Endothelial cell of umbilical vein (primary cell): ENCODE measurements around the gene DUSP3. TPM values are rescaled to one million over a fixed set of nuclear protein-coding genes. Genes with fewer than 3 reads are reported as not detected.

Experiments used
- BruUV-seq: library from RNA; stranded (reverse); fragments of 400-500 nt; replicated peaks from 2 replicates; lab custom pipeline; 2021; lab: Mats Ljungman, UMichigan
- CTCF ChIA-PET: fragments of 300-600, 350-600 bp; sonication (Branson Sonifier 250); formaldehyde crosslinking; loops from one replicate; lab custom pipeline; 2021; ENCODE audit warnings: antibody characterized with exemption, inconsistent platforms; lab: Charles Lee
- POLR2A ChIA-PET: fragments of 300-600, 350-600 bp; sonication (Branson Sonifier 250); formaldehyde crosslinking; loops from one replicate; lab custom pipeline; 2021; ENCODE audit warnings: antibody characterized with exemption, inconsistent platforms; lab: Charles Lee
- DNase-seq: peaks from one replicate; pipeline ENCODE4 v3.0.0-alpha.2; 2011; ENCODE audit warnings: low read depth, low spot score
- FAIRE-seq: peaks from 2 replicates; lab custom pipeline; 2011; peaks lifted over from hg19 to GRCh38; lab: Jason Lieb, UNC
- H2AFZ ChIP-seq: 2 replicates; pipeline ENCODE4 v1.6.0; 2012; ENCODE audit warnings: low read depth, low read length, control low read depth, inconsistent platforms
- H3K27ac ChIP-seq: 2 replicates; pipeline ENCODE4 v1.5.1; 2011; ENCODE audit warnings: low read depth, mild to moderate bottlenecking, control low read depth, low read length, moderate library complexity; ENCODE audit not compliant: insufficient read depth
- H3K27me3 ChIP-seq, 2 experiments: 2 replicates each; pipeline versions ENCODE4 v1.6.0 to v1.6.1; 2011; ENCODE audit warnings: low read length in 2 of 2, mixed read lengths in 1 of 2; ENCODE audit not compliant: control insufficient read depth in 2 of 2, insufficient read depth in 2 of 2
- H3K36me3 ChIP-seq, 2 experiments: 2 replicates in 1 of 2; 3 replicates in 1 of 2; pipeline ENCODE4 v1.5.1; 2011; ENCODE audit warnings: low read length in 2 of 2, mild to moderate bottlenecking in 1 of 2, moderate library complexity in 1 of 2; ENCODE audit not compliant: control insufficient read depth in 2 of 2, insufficient read depth in 2 of 2; ENCODE audit errors: extremely low read depth in 1 of 2
- H3K4me1 ChIP-seq: 3 replicates; pipeline ENCODE4 v1.5.1; 2011; ENCODE audit warnings: mild to moderate bottlenecking, low read length; ENCODE audit not compliant: control insufficient read depth, insufficient read depth; ENCODE audit errors: extremely low read depth
- H3K4me2 ChIP-seq: 2 replicates; pipeline ENCODE4 v1.6.1; 2011; ENCODE audit warnings: low read length, control low read depth, mixed read lengths; ENCODE audit not compliant: insufficient read depth
- H3K4me3 ChIP-seq, 3 experiments: fragments of 200-600 bp in 1 of 3; sonication (generic), shearing (Covaris generic) in 1 of 3; replicated peaks in 1 of 3; 2 replicates each; pipeline ENCODE4 v1.5.1; 2011 to 2016; ENCODE audit warnings: control low read depth in 3 of 3, low read length in 3 of 3, mild to moderate bottlenecking in 2 of 3, inconsistent platforms in 1 of 3, low read depth in 1 of 3, moderate library complexity in 1 of 3; ENCODE audit not compliant: insufficient read depth in 1 of 3
- H3K79me2 ChIP-seq: 2 replicates; pipeline ENCODE4 v1.6.0; 2012; ENCODE audit warnings: low read length, inconsistent platforms; ENCODE audit not compliant: control insufficient read depth, insufficient read depth
- H3K9ac ChIP-seq: replicated peaks from 2 replicates; pipeline ENCODE3; 2011; ENCODE audit warnings: low read length, control low read depth; ENCODE audit not compliant: insufficient read depth; ENCODE audit errors: extremely low read depth
- H3K9me1 ChIP-seq: replicated peaks from 3 replicates; pipeline ENCODE4 v1.6.0; 2011; ENCODE audit warnings: mild to moderate bottlenecking, low read length; ENCODE audit not compliant: control insufficient read depth, insufficient read depth; ENCODE audit errors: extremely low read depth
- H3K9me3 ChIP-seq: replicated peaks from 2 replicates; pipeline ENCODE4 v1.5.1; 2012; ENCODE audit warnings: low read length, inconsistent platforms; ENCODE audit not compliant: control insufficient read depth, insufficient read depth
- H4K20me1 ChIP-seq: replicated peaks from 2 replicates; pipeline ENCODE3; 2011; ENCODE audit warnings: mild to moderate bottlenecking, low read length; ENCODE audit not compliant: control insufficient read depth, insufficient read depth; ENCODE audit errors: extremely low read depth
- EZH2 ChIP-seq: IDR thresholded peaks from 2 replicates; pipeline ENCODE4 v1.6.1; 2012; ENCODE audit warnings: borderline replicate concordance, low read depth, mild to moderate bottlenecking, moderate library complexity, low read length, inconsistent platforms; ENCODE audit not compliant: severe bottlenecking
- FOS ChIP-seq: IDR thresholded peaks from 2 replicates; pipeline ENCODE4 v1.6.1; 2011; ENCODE audit warnings: mild to moderate bottlenecking, low read length, moderate library complexity, borderline replicate concordance; ENCODE audit not compliant: insufficient read depth
- GATA2 ChIP-seq: IDR thresholded peaks from 2 replicates; pipeline ENCODE4 v1.7.0; 2011; ENCODE audit warnings: low read depth, mild to moderate bottlenecking, moderate library complexity, mixed read lengths, low read length; ENCODE audit not compliant: insufficient read length, insufficient read depth
- MYC ChIP-seq: IDR thresholded peaks from one replicate; pipeline ENCODE4 v1.6.1; 2011; ENCODE audit warnings: mild to moderate bottlenecking, low read depth, low read length
- POLR2A ChIP-seq: IDR thresholded peaks from 2 replicates; pipeline ENCODE4 v1.6.1; 2012; ENCODE audit warnings: low read depth, mild to moderate bottlenecking, control low read depth, low read length
- POLR2AphosphoS5 ChIP-seq: IDR thresholded peaks from 2 replicates; pipeline ENCODE4 v1.6.1; 2012; ENCODE audit warnings: low read depth, mild to moderate bottlenecking, control low read depth, low read length, moderate library complexity; ENCODE audit not compliant: insufficient read depth
- dilution Hi-C: fragments of 300-500 bp; cut with MboI; formaldehyde crosslinking; loops from one replicate; pipeline ENCODE4 v1.15.0; 2019; ENCODE audit warnings: low sequenced_read_pairs; ENCODE audit not compliant: extremely low pct_ligation_motif_present
- intact Hi-C: fragments of 100-400 bp; cut with micrococcal nuclease; formaldehyde crosslinking; loops from one replicate; pipeline ENCODE4 v1.10.0; 2022
- polyA plus RNA-seq, 4 experiments: library from polyadenylated mRNA; depleted of rRNA in 3 of 4; stranded (reverse) in 3 of 4; unstranded in 1 of 4; fragments of >200 nt; gene quantifications; 2 replicates each; pipeline versions ENCODE4 v1.2.1 to v1.2.3, GENCODE V29; 2011 to 2012; ENCODE audit warnings: missing spikeins in 1 of 4
- total RNA-seq: library from RNA; stranded (reverse); gene quantifications from 2 replicates; pipeline ENCODE4 v1.2.3, GENCODE V29; 2021
- TF ChIP-seq, protein P1 (sequence below): IDR thresholded peaks from 2 replicates; pipeline ENCODE4 v1.6.1; 2011; ENCODE audit not compliant: insufficient read depth, insufficient read length
- TF ChIP-seq, protein P2 (sequence below), 2 donors: IDR thresholded peaks; 1 replicate in 1 of 2; 2 replicates in 1 of 2; pipeline ENCODE4 v1.5.1; 2011; ENCODE audit warnings: low read length in 2 of 2, mild to moderate bottlenecking in 2 of 2, moderate library complexity in 2 of 2, control low read depth in 1 of 2, inconsistent platforms in 1 of 2, low read depth in 1 of 2; ENCODE audit not compliant: insufficient read depth in 1 of 2; ENCODE audit errors: extremely low read depth in 1 of 2

Gene DUSP3
- total and polyA plus RNA-seq, 2 donors (not counting 3 experiments of a cell fraction or from before 2014, with no cell fraction given): 46.8 to 57.7 TPM

DNA sequence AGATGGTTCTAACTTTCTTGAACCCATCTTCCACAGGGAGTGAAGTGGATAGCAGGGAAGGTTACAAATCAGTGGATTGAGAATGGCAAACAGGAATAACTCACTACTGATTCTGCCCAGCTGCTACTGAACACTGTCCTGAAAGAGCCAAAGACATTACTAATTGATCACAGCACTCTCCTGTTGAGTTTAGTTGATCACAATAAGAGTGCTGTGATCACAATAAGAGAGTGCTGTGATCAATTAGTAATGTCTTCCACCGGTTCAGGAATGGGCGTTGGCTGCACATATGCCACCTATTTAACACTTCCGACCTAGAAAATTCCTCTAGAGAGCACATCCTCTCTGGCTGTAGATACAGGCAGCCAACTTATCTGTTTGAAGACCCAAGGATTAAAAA is 12.8 kb upstream of the DUSP3 start:
- intact Hi-C loops (no loop called here), dilution Hi-C loops (no loop called here)
- H3K9ac ChIP-seq: no peak overlapping the region
- H3K36me3 ChIP-seq: no peaks in the 10 kb centered on the region
- POLR2A ChIA-PET: interaction anchor here (0.6 kb wide), 1 partner anchor 229 kb away, joined by 10 read pairs; no protein-coding TSS in a partner anchor
- no peak overlapping the region for H3K4me3 ChIP-seq
- peaks cover 0 to 1% of the 10 kb centered on the region in 2 experiments for H3K27me3 ChIP-seq
- no peaks in the 10 kb centered on the region for H3K79me2 ChIP-seq
- H3K4me1 ChIP-seq: no peaks in the 10 kb centered on the region
- no peak overlapping the region for H3K4me2 ChIP-seq
- H3K9me1 ChIP-seq: no peaks in the 10 kb centered on the region
- no peaks in the 10 kb centered on the region for H4K20me1 ChIP-seq
- CTCF ChIA-PET: interaction anchor here (0.6 to 5.0 kb wide), 2 partner anchors 13 to 54 kb away, joined by 3 to 153 read pairs; partner anchors contain the start of gene CD300LG
- FAIRE-seq: no peak
- BruUV-seq: no TSS peak
- TF ChIP-seq, protein P1, sequence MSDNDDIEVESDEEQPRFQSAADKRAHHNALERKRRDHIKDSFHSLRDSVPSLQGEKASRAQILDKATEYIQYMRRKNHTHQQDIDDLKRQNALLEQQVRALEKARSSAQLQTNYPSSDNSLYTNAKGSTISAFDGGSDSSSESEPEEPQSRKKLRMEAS: no peak
- TF ChIP-seq MYC: no peak
- DNase-seq: peak; percentile 40
- H3K27ac ChIP-seq: no peak overlapping the region
- no peaks in the 10 kb centered on the region for H3K9me3 ChIP-seq
- H2AFZ ChIP-seq: peak overlapping the region; percentile 45

- Histone ChIP-seq H3K9ac (no peak overlapping the region), H3K27ac (no peak overlapping the region), H3K36me3 (no peaks in the 10 kb centered on the region), H3K9me3 (no peaks in the 10 kb centered on the region), H3K79me2 (no peaks in the 10 kb centered on the region), H3K27me3 (peaks cover 0 to 1% of the 10 kb centered on the region in 2 experiments), H4K20me1 (no peaks in the 10 kb centered on the region), H3K4me3 (no peak overlapping the region), H2AFZ (no peak overlapping the region), H3K4me1 (no peaks in the 10 kb centered on the region), H3K4me2 (no peak overlapping the region), H3K9me1 (no peaks in the 10 kb centered on the region)
- ChIA-PET CTCF (interaction anchor here (0.7 to 5.0 kb wide), 15 partner anchors 10 to 154 kb away, joined by 3 to 153 read pairs (median 4); partner anchors contain the start of genes CD300LG and CFAP97D1), POLR2A (no interaction called here)
- no TSS peak for BruUV-seq
- dilution Hi-C loops (no loop called here), intact Hi-C loops (loop anchor here (1.0 kb wide), 1 partner anchor 56 kb away; no protein-coding TSS in a partner anchor)
- TF ChIP-seq EZH2 (no peak), POLR2AphosphoS5 (no peak), POLR2A (no peak), MYC (no peak), GATA2 (no peak), FOS (no peak)
- TF ChIP-seq, protein P2, sequence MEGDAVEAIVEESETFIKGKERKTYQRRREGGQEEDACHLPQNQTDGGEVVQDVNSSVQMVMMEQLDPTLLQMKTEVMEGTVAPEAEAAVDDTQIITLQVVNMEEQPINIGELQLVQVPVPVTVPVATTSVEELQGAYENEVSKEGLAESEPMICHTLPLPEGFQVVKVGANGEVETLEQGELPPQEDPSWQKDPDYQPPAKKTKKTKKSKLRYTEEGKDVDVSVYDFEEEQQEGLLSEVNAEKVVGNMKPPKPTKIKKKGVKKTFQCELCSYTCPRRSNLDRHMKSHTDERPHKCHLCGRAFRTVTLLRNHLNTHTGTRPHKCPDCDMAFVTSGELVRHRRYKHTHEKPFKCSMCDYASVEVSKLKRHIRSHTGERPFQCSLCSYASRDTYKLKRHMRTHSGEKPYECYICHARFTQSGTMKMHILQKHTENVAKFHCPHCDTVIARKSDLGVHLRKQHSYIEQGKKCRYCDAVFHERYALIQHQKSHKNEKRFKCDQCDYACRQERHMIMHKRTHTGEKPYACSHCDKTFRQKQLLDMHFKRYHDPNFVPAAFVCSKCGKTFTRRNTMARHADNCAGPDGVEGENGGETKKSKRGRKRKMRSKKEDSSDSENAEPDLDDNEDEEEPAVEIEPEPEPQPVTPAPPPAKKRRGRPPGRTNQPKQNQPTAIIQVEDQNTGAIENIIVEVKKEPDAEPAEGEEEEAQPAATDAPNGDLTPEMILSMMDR (IDR thresholded peaks at IDR 0.05; ENCODE audit: extremely low read depth in 1 of 2, insufficient read depth in 1 of 2, low read depth in 1 of 2, low read length in 2 of 2): peak; percentile 21 to 53
- FAIRE-seq (no peak), DNase-seq (no peak)
Measured at GRCh38 chr17:43790311-43790940, 11.6 kb upstream of the DUSP3 start.
